Vagina (tissue), 2 donors: ENCODE measurements around the gene EXOC6B. TPM values are rescaled to one million over a fixed set of nuclear protein-coding genes. Genes with fewer than 3 reads are reported as not detected.

Experiments
- DNase-seq, 2 donors: peaks; one replicate each; pipeline ENCODE4 v3.0.0-alpha.2; 2017; ENCODE audit errors: extremely low spot score in 2 of 2
- H3K27ac ChIP-seq: fragments of 200-600 bp; sonication (generic); one replicate; pipeline ENCODE4 v1.5.1; 2019
- H3K27me3 ChIP-seq: fragments of 200-600 bp; sonication (generic); one replicate; pipeline ENCODE4 v1.5.1; 2019
- H3K36me3 ChIP-seq, 2 donors: fragments of 200-600 bp; sonication (generic); one replicate each; pipeline ENCODE4 v1.5.1; 2017 to 2019
- H3K4me1 ChIP-seq: fragments of 200-600 bp; sonication (generic); one replicate; pipeline ENCODE4 v1.5.1; 2019
- H3K4me3 ChIP-seq, 2 donors: fragments of 200-600 bp; sonication (generic); 1 replicate in 1 of 2; 2 replicates in 1 of 2; pipeline ENCODE4 v1.5.1; 2016 to 2019
- H3K9me3 ChIP-seq: fragments of 200-600 bp; sonication (generic); one replicate; pipeline ENCODE4 v1.5.1; 2019
- POLR2A ChIP-seq, 2 donors: fragments of 450-650 bp; IDR thresholded peaks; one replicate each; pipeline ENCODE4 v1.6.1; 2017; ENCODE audit warnings: antibody characterized with exemption in 2 of 2, mild to moderate bottlenecking in 2 of 2, moderate library complexity in 2 of 2
- POLR2AphosphoS5 ChIP-seq, 2 donors: sonication (generic); formaldehyde crosslinking; IDR thresholded peaks; one replicate each; pipeline ENCODE4 v1.9.0; 2017; ENCODE audit warnings: antibody characterized with exemption in 2 of 2, mild to moderate bottlenecking in 2 of 2, low read depth in 1 of 2; ENCODE audit not compliant: insufficient read depth in 1 of 2
- intact Hi-C: fragments of 100-400 bp; cut with DNase I; formaldehyde crosslinking; loops from one replicate; pipeline ENCODE4 v1.15.1; 2023
- total RNA-seq: library from RNA; depleted of rRNA; stranded (reverse); fragments of >200 nt; gene quantifications from one replicate; pipeline ENCODE4 v1.2.3, GENCODE V29; 2016
- TF ChIP-seq, protein P1 (sequence below), 3 experiments: fragments of 450-650 bp in 2 of 3; fragments of 200-600 bp in 1 of 3; sonication (generic) in 1 of 3; IDR thresholded peaks; one replicate each; pipeline ENCODE4 v1.5.1; 2017 to 2019; ENCODE audit warnings: antibody characterized with exemption in 3 of 3, mild to moderate bottlenecking in 2 of 3, moderate library complexity in 2 of 3

Gene EXOC6B
- total RNA-seq, 1 donor from 2014 or later, result 41.5 TPM

DNA sequence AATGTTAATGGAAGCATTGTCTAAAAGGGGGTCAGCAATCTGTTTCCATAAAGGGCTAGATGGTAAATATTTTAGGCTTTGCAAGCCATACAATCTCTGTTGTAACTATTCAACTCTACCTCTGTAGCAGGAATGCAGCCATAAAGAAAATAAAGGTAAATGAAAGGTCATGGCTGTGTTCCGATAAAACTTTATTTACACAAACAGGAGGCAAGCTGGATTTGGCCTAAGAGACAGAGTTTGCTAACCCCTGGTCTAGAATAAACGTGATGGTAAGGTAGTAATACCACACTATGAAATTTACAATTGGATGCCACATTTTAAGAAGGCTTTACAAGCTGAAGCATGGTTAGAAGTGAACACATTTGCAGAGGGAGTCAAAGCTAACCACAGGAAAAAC is 91.4 kb downstream of the EXOC6B start:
- no peaks in the 10 kb centered on the region for H3K4me1 ChIP-seq
- no peaks in the 10 kb centered on the region for H3K27me3 ChIP-seq
- intact Hi-C loops, result no loop called here
- no peaks in the 10 kb centered on the region for H3K36me3 ChIP-seq
- DNase-seq, result no peak
- no peaks in the 10 kb centered on the region for H3K9me3 ChIP-seq
- no peak overlapping the region for H3K27ac ChIP-seq
- no peak overlapping the region for H3K4me3 ChIP-seq
- TF ChIP-seq POLR2A (IDR thresholded peaks at IDR 0.05) (no peak), POLR2AphosphoS5 (IDR thresholded peaks at IDR 0.05; ENCODE audit: insufficient read depth in 1 of 2, low read depth in 1 of 2) (no peak)
- TF ChIP-seq, protein P1, sequence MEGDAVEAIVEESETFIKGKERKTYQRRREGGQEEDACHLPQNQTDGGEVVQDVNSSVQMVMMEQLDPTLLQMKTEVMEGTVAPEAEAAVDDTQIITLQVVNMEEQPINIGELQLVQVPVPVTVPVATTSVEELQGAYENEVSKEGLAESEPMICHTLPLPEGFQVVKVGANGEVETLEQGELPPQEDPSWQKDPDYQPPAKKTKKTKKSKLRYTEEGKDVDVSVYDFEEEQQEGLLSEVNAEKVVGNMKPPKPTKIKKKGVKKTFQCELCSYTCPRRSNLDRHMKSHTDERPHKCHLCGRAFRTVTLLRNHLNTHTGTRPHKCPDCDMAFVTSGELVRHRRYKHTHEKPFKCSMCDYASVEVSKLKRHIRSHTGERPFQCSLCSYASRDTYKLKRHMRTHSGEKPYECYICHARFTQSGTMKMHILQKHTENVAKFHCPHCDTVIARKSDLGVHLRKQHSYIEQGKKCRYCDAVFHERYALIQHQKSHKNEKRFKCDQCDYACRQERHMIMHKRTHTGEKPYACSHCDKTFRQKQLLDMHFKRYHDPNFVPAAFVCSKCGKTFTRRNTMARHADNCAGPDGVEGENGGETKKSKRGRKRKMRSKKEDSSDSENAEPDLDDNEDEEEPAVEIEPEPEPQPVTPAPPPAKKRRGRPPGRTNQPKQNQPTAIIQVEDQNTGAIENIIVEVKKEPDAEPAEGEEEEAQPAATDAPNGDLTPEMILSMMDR (IDR thresholded peaks at IDR 0.05), result no peak

DNA sequence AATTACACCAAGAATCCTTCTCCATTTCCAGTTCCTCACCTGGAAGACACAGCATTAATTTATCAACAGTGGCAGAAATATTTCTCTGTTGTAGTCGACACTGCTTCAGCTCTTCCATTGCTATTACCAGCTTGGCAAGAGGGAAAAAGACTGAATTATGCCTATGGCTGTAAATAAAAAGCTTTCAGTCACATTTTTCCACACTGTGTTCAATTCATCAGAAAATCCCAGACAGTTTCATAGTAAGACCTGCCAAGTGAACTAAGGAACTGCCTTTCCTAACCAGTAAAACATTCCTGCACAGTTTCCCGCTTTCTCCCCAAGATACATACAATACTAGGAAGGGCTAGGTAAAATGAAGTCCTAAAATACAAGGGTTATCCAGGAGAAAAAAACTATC is 94.7 kb downstream of the EXOC6B start:
- no peaks in the 10 kb centered on the region for H3K27me3 ChIP-seq
- no peaks in the 10 kb centered on the region for H3K9me3 ChIP-seq
- DNase-seq, result no peak
- no peaks in the 10 kb centered on the region for H3K4me1 ChIP-seq
- H3K4me3 ChIP-seq, result no peak overlapping the region
- H3K27ac ChIP-seq, result no peak overlapping the region
- intact Hi-C loops, result no loop called here
- H3K36me3 ChIP-seq, result no peaks in the 10 kb centered on the region
- TF ChIP-seq POLR2A (IDR thresholded peaks at IDR 0.05) (no peak), POLR2AphosphoS5 (IDR thresholded peaks at IDR 0.05; ENCODE audit: insufficient read depth in 1 of 2, low read depth in 1 of 2) (no peak)
- TF ChIP-seq, protein P1 (IDR thresholded peaks at IDR 0.05), result no peak

DNA sequence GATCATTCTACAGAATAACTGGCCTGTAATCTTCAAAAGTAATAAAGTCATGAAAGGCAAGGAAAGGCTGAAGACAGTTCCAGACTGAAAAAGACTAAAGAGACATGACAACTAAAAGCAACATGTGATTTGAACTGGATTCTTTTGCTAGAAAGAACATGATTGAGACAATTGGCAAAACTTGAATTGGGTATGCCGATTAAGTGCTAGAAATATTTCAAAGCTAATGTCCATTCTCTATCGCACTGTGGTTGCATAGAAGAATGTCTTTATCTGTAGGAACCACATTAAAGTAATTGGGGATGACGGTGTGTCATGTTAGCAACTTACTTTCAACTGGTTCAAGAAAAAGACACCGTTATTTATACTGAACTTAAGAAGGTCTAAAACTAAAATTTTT is 98.5 kb downstream of the EXOC6B start:
- H3K36me3 ChIP-seq, result no peaks in the 10 kb centered on the region
- no peak for TF ChIP-seq POLR2AphosphoS5 (IDR thresholded peaks at IDR 0.05; ENCODE audit: insufficient read depth in 1 of 2, low read depth in 1 of 2)
- TF ChIP-seq, protein P1 (IDR thresholded peaks at IDR 0.05), result no peak
- TF ChIP-seq POLR2A (IDR thresholded peaks at IDR 0.05), result no peak
- intact Hi-C loops, result no loop called here
- H3K4me1 ChIP-seq, result peaks cover 12% of the 10 kb centered on the region
- H3K27ac ChIP-seq, result no peak overlapping the region
- no peaks in the 10 kb centered on the region for H3K27me3 ChIP-seq
- no peak overlapping the region for H3K4me3 ChIP-seq
- no peaks in the 10 kb centered on the region for H3K9me3 ChIP-seq
- DNase-seq, result no peak

DNA sequence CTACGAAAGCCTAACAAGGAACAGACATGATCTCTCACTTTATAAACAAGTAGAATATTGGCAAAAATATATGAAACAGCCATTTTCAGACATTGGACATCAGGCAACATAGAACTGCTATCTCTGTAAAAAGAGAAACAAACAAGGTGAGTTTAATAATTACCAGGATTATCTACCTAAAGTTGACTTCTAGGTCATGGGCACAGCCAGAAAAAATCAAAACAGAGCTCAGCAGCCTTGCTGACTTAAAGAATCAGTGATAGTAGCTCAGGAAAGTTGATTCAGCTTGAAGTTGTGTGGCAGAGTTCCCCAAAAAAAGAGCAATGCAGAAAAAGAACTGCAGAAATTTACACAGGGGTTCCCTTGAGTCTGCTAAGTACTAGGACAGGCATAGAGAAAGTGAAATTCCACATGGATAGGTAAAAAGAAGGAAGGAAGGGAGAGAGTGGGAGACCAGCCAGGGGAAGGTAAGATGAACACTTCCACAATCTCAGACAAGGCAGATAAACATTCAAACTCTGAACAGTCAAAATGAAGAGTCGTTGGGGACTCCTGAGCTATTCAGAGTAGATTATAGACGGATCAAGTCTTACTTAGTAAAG is 102.0 kb downstream of the EXOC6B start:
- Histone ChIP-seq H3K4me3 (no peak overlapping the region), H3K27me3 (no peaks in the 10 kb centered on the region), H3K36me3 (no peaks in the 10 kb centered on the region), H3K27ac (no peak overlapping the region), H3K4me1 (peaks cover 21% of the 10 kb centered on the region), H3K9me3 (no peaks in the 10 kb centered on the region)
- TF ChIP-seq, protein P1 (IDR thresholded peaks at IDR 0.05), result no peak
- TF ChIP-seq POLR2AphosphoS5 (IDR thresholded peaks at IDR 0.05; ENCODE audit: insufficient read depth in 1 of 2, low read depth in 1 of 2) (no peak), POLR2A (IDR thresholded peaks at IDR 0.05) (no peak)
- intact Hi-C loops, result no loop called here
- no peak for DNase-seq

DNA sequence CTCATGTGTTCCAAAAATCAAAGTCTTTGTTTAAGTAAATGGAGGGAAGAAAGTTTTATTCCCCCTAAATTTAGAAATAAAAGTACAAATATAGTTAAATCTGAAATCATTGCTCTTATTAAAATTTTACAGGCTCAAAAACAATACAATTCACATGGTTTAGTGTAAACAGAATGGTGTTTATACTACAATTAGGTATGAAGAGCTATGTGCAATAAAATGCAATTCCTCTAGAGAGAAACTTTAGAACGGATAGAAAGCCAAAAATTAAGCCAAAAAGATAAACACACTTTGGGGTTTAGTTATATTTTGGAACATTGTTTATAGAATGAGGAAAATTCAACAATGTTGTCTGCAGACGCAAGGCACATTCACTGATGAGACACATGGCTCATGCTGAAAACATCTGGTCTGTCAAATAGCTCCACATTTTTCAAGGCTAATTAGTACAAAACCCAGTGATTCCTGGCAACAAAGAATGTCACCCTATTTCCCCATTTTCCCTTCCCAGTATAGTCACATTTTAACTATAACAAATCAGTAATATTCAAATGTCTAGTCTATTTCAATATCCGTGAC is 103.3 kb downstream of the EXOC6B start:
- no peaks in the 10 kb centered on the region for H3K27me3 ChIP-seq
- no peaks in the 10 kb centered on the region for H3K36me3 ChIP-seq
- intact Hi-C loops, result no loop called here
- no peak overlapping the region for H3K4me3 ChIP-seq
- no peak overlapping the region for H3K27ac ChIP-seq
- peaks cover 27% of the 10 kb centered on the region for H3K4me1 ChIP-seq
- no peaks in the 10 kb centered on the region for H3K9me3 ChIP-seq
- no peak for DNase-seq
- TF ChIP-seq POLR2AphosphoS5 (IDR thresholded peaks at IDR 0.05; ENCODE audit: insufficient read depth in 1 of 2, low read depth in 1 of 2) (no peak), POLR2A (IDR thresholded peaks at IDR 0.05) (no peak)
- TF ChIP-seq, protein P1 (IDR thresholded peaks at IDR 0.05), result no peak
